Left colon (tissue), 2 donors: ENCODE results near the gene OR4B1. TPM values are rescaled to one million over a fixed set of nuclear protein-coding genes. Genes with fewer than 3 reads are reported as not detected.

ENCODE experiments used
- ATAC-seq: fragments of 200-7000 bp; cut with Tn5 transposase; one replicate; pipeline ENCODE4 v1.9.1; 2020; ENCODE audit warnings: mild to moderate bottlenecking, moderate library complexity
- DNase-seq, 2 donors: peaks; one replicate each; pipeline ENCODE4 v3.0.0-alpha.2; 2020
- intact Hi-C, 2 donors: fragments of 100-400 bp; cut with DNase I in 1 of 2; cut with micrococcal nuclease in 1 of 2; formaldehyde crosslinking; loops; one replicate each; pipeline versions ENCODE4 v1.11.2 to v1.14.0; 2022; cut with DNase I, micrococcal nuclease
- total RNA-seq, 2 donors: library from RNA; stranded (reverse); fragmentation: NEBNext Ultra II Directional; extraction: Animal tissue kit (Norgen Biotek cat#: 25700); gene quantifications; one replicate each; pipeline ENCODE4 v1.2.1, GENCODE V29; 2021
- donor health status: DM: no; HTN: no; CAD: no.
- donor health status: DM: yes; HTN: yes; CAD: no.

OR4B1 gene
- total RNA-seq, 2 donors from 2014 or later: not detected

- intact Hi-C loops: no loop called here
- DNase-seq: no peak
Observed at GRCh38 chr11:48242501-48242900, 25.9 kb downstream of the OR4B1 start.

GRCh38 chr11:48244804-48245203 lies 28.2 kb downstream of the OR4B1 start, which contains the start of gene OR4X2:
Gene OR4X2, plus strand, starts transcription at chr11:48245104. Its CDS starts 0 bp downstream, at chr11:48245104.
- ATAC-seq: no peak
- no peak for DNase-seq
- intact Hi-C loops: no loop called here

More at GRCh38 chr11:48242501-48242900, 25.9 kb downstream of the OR4B1 start:
- ATAC-seq: no peak

- DNase-seq (no peak), ATAC-seq (no peak)
- intact Hi-C loops: no loop called here
Observed at GRCh38 chr11:48248902-48249301, 32.3 kb downstream of the OR4B1 start.

- ATAC-seq: no peak
Observed at GRCh38 chr11:48261600-48261999, 45.0 kb downstream of the OR4B1 start.

GRCh38 chr11:48263423-48263911 lies 46.9 kb downstream of the OR4B1 start, which contains the start of gene OR4X1:
Gene OR4X1, plus strand, starts transcription at chr11:48263861. Its CDS starts 0 bp downstream, at chr11:48263861.
- ATAC-seq: no peak
- no peak for DNase-seq
- intact Hi-C loops: no loop called here

More at GRCh38 chr11:48261600-48261999, 45.0 kb downstream of the OR4B1 start:
- DNase-seq: no peak
- intact Hi-C loops: no loop called here

Other genes starting within 250 kb of the OR4B1 start
- gene PTPRJ, start 236.3 kb upstream of the OR4B1 start, total RNA-seq: 10 to 100 TPM; 38.5 to 58.9 TPM
- gene OR4X2, start 28.3 kb downstream of the OR4B1 start, total RNA-seq: not detected
- gene OR4X1, start 47.1 kb downstream of the OR4B1 start, total RNA-seq: not detected
- gene OR4S1, start 89.4 kb downstream of the OR4B1 start, total RNA-seq: not detected
- gene OR4C3, start 108.1 kb downstream of the OR4B1 start, total RNA-seq: not detected
- gene OR4C5, start 149.7 kb downstream of the OR4B1 start, total RNA-seq: not detected